ENCODE data around the gene KIAA0513. TPM values are rescaled to one million over a fixed set of nuclear protein-coding genes. Genes with fewer than 3 reads are reported as not detected.

Gene KIAA0513
- total RNA-seq, 1 experiment from 2014 or later: 2.4 TPM

DNA sequence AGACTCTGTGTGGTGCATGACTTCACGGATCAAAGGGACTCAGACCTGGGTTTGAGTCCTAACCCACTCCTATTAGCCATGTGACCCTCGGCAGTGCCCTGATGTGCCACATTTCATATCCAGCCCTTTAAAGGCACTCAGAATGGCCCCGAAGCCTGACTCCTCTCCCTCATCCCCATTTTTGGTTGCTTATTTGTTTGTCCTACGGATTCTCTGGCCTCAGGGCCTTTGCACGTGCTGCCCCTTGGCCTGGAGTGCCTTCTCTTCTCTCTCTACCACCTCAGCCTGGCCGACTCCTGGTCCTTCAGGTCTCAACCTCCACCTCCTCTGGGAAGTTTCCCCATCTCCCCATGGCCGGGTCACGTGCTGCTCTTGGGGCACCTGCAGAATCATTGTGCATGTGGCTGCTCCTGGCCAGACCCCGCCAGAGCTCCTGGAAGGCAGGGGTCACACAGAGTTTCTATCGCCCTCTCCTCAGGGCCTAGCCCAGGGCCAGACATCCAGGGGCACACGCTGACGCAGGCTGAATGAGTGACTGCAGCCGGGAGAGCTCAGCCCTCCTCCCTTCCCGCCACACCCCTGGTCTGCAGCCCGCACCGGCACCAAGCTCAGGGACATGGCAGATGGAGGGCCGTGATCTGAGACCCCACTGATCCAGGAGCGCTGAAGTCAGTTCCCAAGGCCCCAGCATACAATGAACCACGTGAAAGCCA is 106.6 kb downstream of the KIAA0513 start:
- peaks cover 35% of the 10 kb centered on the region for H3K4me1 ChIP-seq

DNA sequence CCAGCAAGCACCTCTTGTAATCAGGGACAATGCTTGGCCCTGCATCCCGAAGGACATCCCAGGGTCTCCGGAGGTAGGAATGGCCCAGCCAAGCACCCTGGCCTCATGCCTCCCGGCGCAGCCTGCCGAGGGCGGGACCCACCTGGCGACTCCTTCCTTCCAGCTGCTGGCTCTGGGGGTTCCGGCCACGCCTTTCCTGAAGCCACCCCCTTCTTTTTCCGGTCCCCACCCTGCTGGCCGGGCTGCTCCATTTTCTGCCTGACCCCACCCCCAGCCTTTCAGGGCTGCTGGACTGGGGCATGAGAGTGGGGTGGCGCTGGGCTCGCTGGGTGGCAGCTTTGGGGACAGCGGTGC is 107.2 kb downstream of the KIAA0513 start:
- H3K4me3 ChIP-seq: peak overlapping the region; percentile 61
- peak overlapping the region; percentile 99 for H3K27ac ChIP-seq
- no peaks in the 10 kb centered on the region for H3K36me3 ChIP-seq
- no peaks in the 10 kb centered on the region for H3K9me3 ChIP-seq (replicated peaks)
- H3K27me3 ChIP-seq: no peaks in the 10 kb centered on the region
- H3K4me1 ChIP-seq: peaks cover 30% of the 10 kb centered on the region
- peak; percentile 64 for DNase-seq

More for the DNA sequence above, 106.6 kb downstream of the KIAA0513 start:
- peak overlapping the region; percentile 61 for H3K4me3 ChIP-seq
- no peaks in the 10 kb centered on the region for H3K36me3 ChIP-seq
- H3K9me3 ChIP-seq (replicated peaks): no peaks in the 10 kb centered on the region
- DNase-seq: no peak
- peak overlapping the region; percentile 99 for H3K27ac ChIP-seq
- no peaks in the 10 kb centered on the region for H3K27me3 ChIP-seq

DNA sequence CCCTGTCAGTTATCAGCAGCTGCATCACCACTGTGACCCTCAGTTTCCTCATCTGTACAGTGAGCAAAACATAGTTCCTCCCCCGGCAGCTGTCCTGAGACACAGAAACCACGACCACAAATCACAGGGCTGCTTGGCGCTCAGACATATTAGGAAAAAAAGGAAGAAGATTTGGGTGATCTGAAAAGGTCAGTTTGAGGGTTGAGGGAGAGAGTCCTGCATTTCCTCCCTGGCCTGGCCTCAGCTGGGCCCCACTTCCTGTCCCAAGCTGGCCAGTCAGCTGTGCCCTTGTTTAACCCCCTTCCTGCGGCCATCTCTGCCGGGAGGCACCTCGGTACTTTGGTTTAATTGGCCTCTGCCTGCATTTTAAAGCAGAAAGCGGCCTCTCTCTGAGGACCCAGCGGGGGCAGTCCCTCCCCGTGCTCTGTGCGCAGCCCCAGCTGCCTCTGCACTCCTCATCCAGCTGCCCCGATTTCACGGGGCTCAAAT is 108.7 kb downstream of the KIAA0513 start:
- H3K9me3 ChIP-seq (replicated peaks): no peaks in the 10 kb centered on the region
- H3K27me3 ChIP-seq: no peaks in the 10 kb centered on the region
- H3K36me3 ChIP-seq: no peaks in the 10 kb centered on the region
- H3K4me3 ChIP-seq: peak overlapping the region; percentile 61
- peaks cover 16% of the 10 kb centered on the region for H3K4me1 ChIP-seq
- peak overlapping the region; percentile 99 for H3K27ac ChIP-seq
- peak; percentile 95 to 97 for DNase-seq

- Histone ChIP-seq H3K9me3 (replicated peaks) (no peaks in the 10 kb centered on the region), H3K27me3 (no peaks in the 10 kb centered on the region), H3K4me3 (peak overlapping the region; percentile 61), H3K4me1 (peaks cover 16% of the 10 kb centered on the region), H3K27ac (peak overlapping the region; percentile 99), H3K36me3 (no peaks in the 10 kb centered on the region)
- peak; percentile 94 to 97 for DNase-seq
Observed at GRCh38 chr16:85136702-85137322, 109.2 kb downstream of the KIAA0513 start.

DNA sequence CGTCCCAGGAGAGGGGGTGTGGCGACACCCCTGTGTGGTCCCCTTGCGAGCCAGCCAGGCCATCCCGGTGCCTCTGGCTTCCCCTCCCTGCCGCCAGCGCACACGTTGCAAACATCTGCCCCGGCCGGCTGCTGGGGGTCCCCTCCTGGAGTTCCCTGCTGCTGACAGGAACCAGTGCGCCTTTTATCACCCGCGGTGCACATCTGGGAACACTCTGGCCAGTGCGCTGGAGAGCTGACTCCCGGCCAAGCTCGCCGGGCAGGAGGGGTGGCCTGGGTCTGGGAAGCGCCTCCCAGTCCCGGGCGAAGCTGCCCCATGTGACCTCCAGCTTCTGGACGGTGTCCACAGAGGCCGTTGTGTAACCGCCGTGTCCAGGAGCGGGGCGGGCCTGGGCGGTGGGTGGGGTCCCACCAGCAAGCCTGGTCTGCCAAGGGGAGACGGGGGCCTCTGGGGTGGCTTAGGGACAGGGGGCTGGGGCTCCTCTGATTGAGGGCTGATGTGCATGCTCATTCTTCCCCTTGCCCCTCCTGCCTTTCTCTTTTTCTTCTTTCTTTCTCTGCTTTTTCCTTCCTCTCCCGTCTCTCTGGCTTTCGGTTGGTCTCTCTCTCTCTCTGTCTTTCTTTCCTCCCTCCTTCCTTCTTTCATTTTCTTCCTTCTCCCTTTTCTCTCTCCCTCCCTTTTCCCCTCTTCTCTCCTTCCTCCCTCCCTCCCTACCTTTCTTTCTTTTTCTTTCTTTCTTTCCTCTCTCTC is 109.9 kb downstream of the KIAA0513 start:
- peak; percentile 86 to 90 for DNase-seq
- no peaks in the 10 kb centered on the region for H3K27me3 ChIP-seq
- peaks cover 16% of the 10 kb centered on the region for H3K4me1 ChIP-seq
- H3K4me3 ChIP-seq: peak overlapping the region; percentile 61
- H3K9me3 ChIP-seq (replicated peaks): no peaks in the 10 kb centered on the region
- H3K27ac ChIP-seq: peak overlapping the region; percentile 99
- H3K36me3 ChIP-seq: no peaks in the 10 kb centered on the region

DNA sequence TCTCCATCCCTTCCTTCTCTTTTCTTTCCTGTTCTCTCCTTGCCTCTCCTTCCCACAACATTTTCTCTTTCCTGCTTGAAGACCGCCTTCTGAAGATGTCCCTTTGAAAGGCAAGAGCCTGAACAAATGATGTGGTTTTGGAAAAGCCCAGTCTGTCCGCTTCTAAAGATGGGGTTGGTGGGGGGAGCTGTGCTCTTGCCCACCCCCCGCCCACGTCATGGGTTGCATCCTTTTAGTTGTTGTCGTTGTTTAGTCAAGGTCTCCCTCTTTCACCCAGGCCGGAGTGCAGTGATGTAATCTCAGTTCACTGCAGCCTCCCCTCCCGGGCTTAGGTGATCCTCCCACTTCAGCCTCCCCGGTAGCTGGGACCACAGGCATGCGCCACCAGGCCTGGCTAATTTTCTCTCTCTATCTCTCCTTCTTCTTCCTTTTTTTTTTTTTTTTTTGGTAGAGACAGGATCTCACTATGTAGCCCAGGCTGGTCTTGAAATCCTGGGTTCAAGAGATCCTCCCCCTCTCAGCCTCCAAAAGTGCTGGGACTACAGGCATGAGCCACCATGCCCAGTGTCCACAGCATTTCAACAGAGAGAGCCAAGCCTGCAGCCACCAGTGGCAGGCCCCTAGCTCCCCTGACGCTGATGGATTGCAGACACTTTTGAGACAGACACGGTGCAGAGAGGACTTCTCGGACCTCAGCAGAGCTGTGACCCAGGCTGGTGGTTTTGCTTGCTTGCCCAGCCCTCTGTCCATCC is 110.7 kb downstream of the KIAA0513 start:
- peak overlapping the region; percentile 61 for H3K4me3 ChIP-seq
- peaks cover 16% of the 10 kb centered on the region for H3K4me1 ChIP-seq
- no peaks in the 10 kb centered on the region for H3K9me3 ChIP-seq (replicated peaks)
- H3K27ac ChIP-seq: peak overlapping the region; percentile 99
- no peaks in the 10 kb centered on the region for H3K27me3 ChIP-seq
- DNase-seq: no peak
- no peaks in the 10 kb centered on the region for H3K36me3 ChIP-seq

DNA sequence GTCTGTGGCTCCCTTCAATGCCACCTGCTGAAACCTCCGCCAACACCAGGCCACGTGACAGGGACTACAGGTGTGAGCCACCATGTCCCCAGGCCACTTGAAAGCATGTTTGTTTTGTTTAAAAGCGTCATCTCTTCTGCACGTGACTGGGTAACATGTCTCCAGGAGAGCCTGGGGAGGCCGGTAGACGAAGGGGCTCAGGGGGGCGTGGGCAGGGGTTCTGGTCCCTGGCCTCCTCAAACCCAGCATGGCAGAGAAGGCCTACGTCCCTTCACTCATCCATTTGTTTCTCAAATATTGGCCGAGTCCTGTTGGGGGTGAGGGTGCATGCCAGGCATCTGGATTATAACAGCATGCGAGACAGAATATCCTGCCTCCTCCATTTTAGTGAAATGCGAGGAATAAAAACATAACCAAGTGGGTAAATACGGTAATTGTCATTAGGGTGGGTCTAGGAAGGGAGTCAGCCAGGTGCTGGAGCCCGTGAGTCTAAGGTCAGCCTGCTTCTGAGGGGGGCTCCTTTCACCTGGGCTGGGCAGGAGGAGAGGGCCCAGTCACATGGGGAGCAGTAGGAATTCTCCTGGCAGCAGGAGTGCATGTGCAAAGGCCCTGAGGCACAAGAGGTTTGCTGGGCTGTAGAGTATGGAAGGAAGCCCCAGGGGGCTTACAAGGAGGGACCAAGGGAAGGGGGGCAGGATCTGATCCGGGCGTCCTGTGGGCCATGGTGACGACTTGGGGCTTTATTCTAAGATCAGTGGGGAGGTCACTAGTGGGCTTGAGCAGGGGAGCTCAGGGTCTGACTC is 111.4 kb downstream of the KIAA0513 start:
- no peak for DNase-seq
- Histone ChIP-seq H3K36me3 (no peaks in the 10 kb centered on the region), H3K4me1 (peaks cover 18% of the 10 kb centered on the region), H3K27ac (no peak overlapping the region), H3K4me3 (no peak overlapping the region), H3K9me3 (replicated peaks) (no peaks in the 10 kb centered on the region), H3K27me3 (no peaks in the 10 kb centered on the region)

- Histone ChIP-seq H3K27me3 (no peaks in the 10 kb centered on the region), H3K4me1 (peaks cover 17% of the 10 kb centered on the region), H3K9me3 (replicated peaks) (no peaks in the 10 kb centered on the region), H3K4me3 (no peak overlapping the region), H3K27ac (no peak overlapping the region), H3K36me3 (no peaks in the 10 kb centered on the region)
- DNase-seq: no peak
Observed at GRCh38 chr16:85139881-85140339, 112.3 kb downstream of the KIAA0513 start.

DNA sequence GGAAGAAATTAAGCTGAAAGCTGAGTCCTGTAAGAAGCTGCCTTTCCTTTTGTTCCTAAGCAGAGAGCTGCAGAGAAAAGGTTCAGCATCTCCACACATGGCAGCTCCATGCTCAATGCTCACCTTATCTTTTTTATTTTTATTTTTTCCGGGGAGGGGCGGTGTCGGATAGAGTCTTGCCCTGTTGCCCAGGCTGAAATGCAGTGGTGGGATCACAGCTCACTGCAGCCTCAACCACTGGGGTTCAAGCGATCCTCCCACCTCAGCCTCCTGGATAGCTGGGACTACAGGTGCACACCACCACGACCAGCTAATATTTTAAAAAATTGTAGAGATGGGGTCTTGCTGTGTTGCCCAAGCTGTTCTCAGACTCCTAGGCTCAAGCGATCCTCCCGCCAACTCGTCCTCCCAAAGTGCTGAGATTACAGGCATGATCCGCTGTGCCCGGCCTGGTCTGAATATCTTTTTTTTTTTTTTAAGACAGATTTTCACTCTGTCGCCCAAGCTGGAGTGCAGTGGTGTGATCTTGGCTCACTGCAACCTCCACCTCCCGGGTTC is 112.9 kb downstream of the KIAA0513 start:
- no peak overlapping the region for H3K27ac ChIP-seq
- H3K9me3 ChIP-seq (replicated peaks): no peaks in the 10 kb centered on the region
- no peak for DNase-seq
- H3K4me3 ChIP-seq: no peak overlapping the region
- H3K27me3 ChIP-seq: no peaks in the 10 kb centered on the region
- no peaks in the 10 kb centered on the region for H3K36me3 ChIP-seq
- H3K4me1 ChIP-seq: peaks cover 16% of the 10 kb centered on the region

- Histone ChIP-seq H3K4me1 (peaks cover 21% of the 10 kb centered on the region), H3K9me3 (replicated peaks) (no peaks in the 10 kb centered on the region), H3K27me3 (no peaks in the 10 kb centered on the region), H3K27ac (no peak overlapping the region), H3K4me3 (no peak overlapping the region), H3K36me3 (no peaks in the 10 kb centered on the region)
- DNase-seq: peak; percentile 27 to 42
Observed at GRCh38 chr16:85141491-85142128, 114.0 kb downstream of the KIAA0513 start.

GRCh38 chr16:85142129-85142513 is 114.5 kb downstream of the KIAA0513 start:
- Histone ChIP-seq H3K36me3 (no peaks in the 10 kb centered on the region), H3K27ac (no peak overlapping the region), H3K4me1 (peaks cover 26% of the 10 kb centered on the region), H3K9me3 (replicated peaks) (no peaks in the 10 kb centered on the region), H3K27me3 (no peaks in the 10 kb centered on the region), H3K4me3 (no peak overlapping the region)
- no peak for DNase-seq

- no peak overlapping the region for H3K27ac ChIP-seq
- DNase-seq: no peak
- H3K9me3 ChIP-seq (replicated peaks): no peaks in the 10 kb centered on the region
- peaks cover 31% of the 10 kb centered on the region for H3K4me1 ChIP-seq
- H3K4me3 ChIP-seq: no peak overlapping the region
- H3K27me3 ChIP-seq: no peaks in the 10 kb centered on the region
- no peaks in the 10 kb centered on the region for H3K36me3 ChIP-seq
Observed at GRCh38 chr16:85142771-85143211, 115.2 kb downstream of the KIAA0513 start.

All from SJCRH30 (cell line).